HepG2 (cell line): ENCODE data around the gene SLC9C2. TPM values are rescaled to one million over a fixed set of nuclear protein-coding genes. Genes with fewer than 3 reads are reported as not detected.

Experiments used
- NR2C2 ChIP-seq: sonication (generic); formaldehyde crosslinking; IDR thresholded peaks from 2 replicates; pipeline ENCODE4 v1.4.0; 2020; ENCODE audit warnings: missing genetic modification reagents, mild to moderate bottlenecking, moderate library complexity, borderline replicate concordance
- SNAPC2 ChIP-seq: sonication (generic); formaldehyde crosslinking; IDR thresholded peaks from 2 replicates; pipeline ENCODE4 v1.8.1; 2022; ENCODE audit warnings: mild to moderate bottlenecking, missing genetic modification reagents
- ZNF101 ChIP-seq: sonication (generic); formaldehyde crosslinking; IDR thresholded peaks from 2 replicates; pipeline ENCODE4 v1.4.0; 2020; ENCODE audit warnings: mild to moderate bottlenecking, low read depth, missing genetic modification reagents, borderline replicate concordance
- ZNF496 ChIP-seq: sonication (generic); formaldehyde crosslinking; IDR thresholded peaks from 2 replicates; pipeline ENCODE4 v1.8.1; 2023; ENCODE audit warnings: mild to moderate bottlenecking, moderate library complexity, missing genetic modification reagents; ENCODE audit not compliant: insufficient replicate concordance
- polyA plus RNA-seq, 8 experiments: library from polyadenylated mRNA; depleted of rRNA in 3 of 8; stranded (reverse) in 7 of 8; unstranded in 1 of 8; fragments of >200 nt; fragmentation: Illumina TruSeq in 4 of 8; extraction: Trizol in 4 of 8; gene quantifications; 2 replicates each; pipeline versions ENCODE4 v1.2.1 to v1.2.3, GENCODE V29; 2011 to 2016; ENCODE audit warnings: low read depth in 4 of 8, missing spikeins in 1 of 8, mixed read lengths in 1 of 8; ENCODE audit not compliant: insufficient read depth in 1 of 8
- total RNA-seq, 5 experiments: library from RNA; depleted of rRNA; stranded (reverse); fragments of >200 nt; fragmentation: Illumina TruSeq; extraction: Trizol; gene quantifications; 2 replicates each; pipeline ENCODE4 v1.2.3, GENCODE V29; 2016; ENCODE audit warnings: low read depth in 1 of 5
- TF ChIP-seq, protein P1 (sequence below): sonication (generic); formaldehyde crosslinking; IDR thresholded peaks from 2 replicates; pipeline ENCODE4 v1.4.0; 2020; ENCODE audit warnings: missing genetic modification reagents
- TF ChIP-seq, protein P2 (sequence below): sonication (generic); formaldehyde crosslinking; IDR thresholded peaks from 2 replicates; pipeline ENCODE4 v1.4.0; 2020; ENCODE audit warnings: mild to moderate bottlenecking, missing genetic modification reagents
- TF ChIP-seq, protein P3 (sequence below): IDR thresholded peaks from 2 replicates; pipeline ENCODE4 v1.6.1; 2016; ENCODE audit warnings: missing compliant biosample characterization, missing genetic modification reagents, borderline replicate concordance
- TF ChIP-seq, protein P4 (sequence below): sonication (generic); formaldehyde crosslinking; IDR thresholded peaks from 2 replicates; pipeline ENCODE4 v1.4.0; 2020; ENCODE audit warnings: mild to moderate bottlenecking, missing genetic modification reagents
- TF ChIP-seq, protein P5 (sequence below): sonication (generic); formaldehyde crosslinking; IDR thresholded peaks from 2 replicates; pipeline ENCODE4 v1.5.0; 2020; ENCODE audit warnings: mild to moderate bottlenecking, missing genetic modification reagents
- TF ChIP-seq, protein P6 (sequence below): IDR thresholded peaks from 2 replicates; pipeline ENCODE4 v1.6.1; 2018; ENCODE audit warnings: missing genetic modification reagents, mild to moderate bottlenecking, missing compliant biosample characterization
- TF ChIP-seq, protein P7 (sequence below): IDR thresholded peaks from 2 replicates; pipeline ENCODE4 v1.6.1; 2016; ENCODE audit warnings: mild to moderate bottlenecking

Gene SLC9C2
- total and polyA plus RNA-seq, 2 of the 13 experiments (the other 11 are each of a cell fraction or from before 2014, with no cell fraction given) = 0.03 TPM; not detected in 1

DNA sequence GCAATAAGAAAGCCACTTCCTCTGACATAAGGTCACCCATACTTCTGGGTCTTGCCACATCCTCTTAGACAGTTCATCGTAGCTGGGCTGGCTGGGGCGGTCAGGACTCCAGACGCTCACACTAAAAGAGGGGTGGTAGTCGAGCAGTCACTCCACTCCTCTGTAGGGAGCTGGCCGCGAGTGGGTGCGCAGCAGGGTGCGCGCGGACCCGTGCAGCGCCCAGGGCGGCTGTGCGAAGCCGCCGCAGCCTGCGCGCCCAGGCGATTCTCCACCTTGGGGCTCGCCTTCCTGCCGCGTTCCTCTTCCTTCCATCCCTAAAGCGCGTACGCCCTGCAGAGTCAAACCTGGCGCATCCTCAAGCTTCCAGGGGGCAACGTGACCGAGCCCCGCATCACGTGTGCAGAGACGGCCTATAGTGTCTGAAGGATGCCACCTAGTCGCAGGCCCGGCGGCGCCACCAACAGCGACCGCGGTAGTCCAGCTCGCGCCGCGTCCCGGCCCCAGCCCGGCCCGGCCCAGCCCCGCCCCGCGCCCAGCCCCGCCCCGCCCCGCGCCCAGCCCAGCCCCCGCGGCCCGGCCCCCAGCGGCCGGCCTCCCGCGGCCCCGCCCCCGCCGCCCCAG is 126.1 kb downstream of the SLC9C2 start (continued):
- TF ChIP-seq, protein P1, sequence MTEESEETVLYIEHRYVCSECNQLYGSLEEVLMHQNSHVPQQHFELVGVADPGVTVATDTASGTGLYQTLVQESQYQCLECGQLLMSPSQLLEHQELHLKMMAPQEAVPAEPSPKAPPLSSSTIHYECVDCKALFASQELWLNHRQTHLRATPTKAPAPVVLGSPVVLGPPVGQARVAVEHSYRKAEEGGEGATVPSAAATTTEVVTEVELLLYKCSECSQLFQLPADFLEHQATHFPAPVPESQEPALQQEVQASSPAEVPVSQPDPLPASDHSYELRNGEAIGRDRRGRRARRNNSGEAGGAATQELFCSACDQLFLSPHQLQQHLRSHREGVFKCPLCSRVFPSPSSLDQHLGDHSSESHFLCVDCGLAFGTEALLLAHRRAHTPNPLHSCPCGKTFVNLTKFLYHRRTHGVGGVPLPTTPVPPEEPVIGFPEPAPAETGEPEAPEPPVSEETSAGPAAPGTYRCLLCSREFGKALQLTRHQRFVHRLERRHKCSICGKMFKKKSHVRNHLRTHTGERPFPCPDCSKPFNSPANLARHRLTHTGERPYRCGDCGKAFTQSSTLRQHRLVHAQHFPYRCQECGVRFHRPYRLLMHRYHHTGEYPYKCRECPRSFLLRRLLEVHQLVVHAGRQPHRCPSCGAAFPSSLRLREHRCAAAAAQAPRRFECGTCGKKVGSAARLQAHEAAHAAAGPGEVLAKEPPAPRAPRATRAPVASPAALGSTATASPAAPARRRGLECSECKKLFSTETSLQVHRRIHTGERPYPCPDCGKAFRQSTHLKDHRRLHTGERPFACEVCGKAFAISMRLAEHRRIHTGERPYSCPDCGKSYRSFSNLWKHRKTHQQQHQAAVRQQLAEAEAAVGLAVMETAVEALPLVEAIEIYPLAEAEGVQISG = no peak
- TF ChIP-seq ZNF496 (CRISPR knock-in tag) (no peak), SNAPC2 (CRISPR knock-in tag) (no peak; the same call in 1 of the 2 replicates), ZNF101 (CRISPR knock-in tag) (no peak), NR2C2 (CRISPR knock-in tag) (no peak)
- TF ChIP-seq, protein P2, sequence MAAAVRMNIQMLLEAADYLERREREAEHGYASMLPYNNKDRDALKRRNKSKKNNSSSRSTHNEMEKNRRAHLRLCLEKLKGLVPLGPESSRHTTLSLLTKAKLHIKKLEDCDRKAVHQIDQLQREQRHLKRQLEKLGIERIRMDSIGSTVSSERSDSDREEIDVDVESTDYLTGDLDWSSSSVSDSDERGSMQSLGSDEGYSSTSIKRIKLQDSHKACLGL (CRISPR knock-in tag) = no peak; the same call in 1 of the 2 replicates
- TF ChIP-seq, protein P3, sequence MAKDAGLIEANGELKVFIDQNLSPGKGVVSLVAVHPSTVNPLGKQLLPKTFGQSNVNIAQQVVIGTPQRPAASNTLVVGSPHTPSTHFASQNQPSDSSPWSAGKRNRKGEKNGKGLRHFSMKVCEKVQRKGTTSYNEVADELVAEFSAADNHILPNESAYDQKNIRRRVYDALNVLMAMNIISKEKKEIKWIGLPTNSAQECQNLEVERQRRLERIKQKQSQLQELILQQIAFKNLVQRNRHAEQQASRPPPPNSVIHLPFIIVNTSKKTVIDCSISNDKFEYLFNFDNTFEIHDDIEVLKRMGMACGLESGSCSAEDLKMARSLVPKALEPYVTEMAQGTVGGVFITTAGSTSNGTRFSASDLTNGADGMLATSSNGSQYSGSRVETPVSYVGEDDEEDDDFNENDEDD (CRISPR knock-in tag) = peak; percentile 72; the same call in 1 of the 2 replicates
- TF ChIP-seq, protein P4, sequence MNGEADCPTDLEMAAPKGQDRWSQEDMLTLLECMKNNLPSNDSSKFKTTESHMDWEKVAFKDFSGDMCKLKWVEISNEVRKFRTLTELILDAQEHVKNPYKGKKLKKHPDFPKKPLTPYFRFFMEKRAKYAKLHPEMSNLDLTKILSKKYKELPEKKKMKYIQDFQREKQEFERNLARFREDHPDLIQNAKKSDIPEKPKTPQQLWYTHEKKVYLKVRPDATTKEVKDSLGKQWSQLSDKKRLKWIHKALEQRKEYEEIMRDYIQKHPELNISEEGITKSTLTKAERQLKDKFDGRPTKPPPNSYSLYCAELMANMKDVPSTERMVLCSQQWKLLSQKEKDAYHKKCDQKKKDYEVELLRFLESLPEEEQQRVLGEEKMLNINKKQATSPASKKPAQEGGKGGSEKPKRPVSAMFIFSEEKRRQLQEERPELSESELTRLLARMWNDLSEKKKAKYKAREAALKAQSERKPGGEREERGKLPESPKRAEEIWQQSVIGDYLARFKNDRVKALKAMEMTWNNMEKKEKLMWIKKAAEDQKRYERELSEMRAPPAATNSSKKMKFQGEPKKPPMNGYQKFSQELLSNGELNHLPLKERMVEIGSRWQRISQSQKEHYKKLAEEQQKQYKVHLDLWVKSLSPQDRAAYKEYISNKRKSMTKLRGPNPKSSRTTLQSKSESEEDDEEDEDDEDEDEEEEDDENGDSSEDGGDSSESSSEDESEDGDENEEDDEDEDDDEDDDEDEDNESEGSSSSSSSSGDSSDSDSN (CRISPR knock-in tag) = no peak
- TF ChIP-seq, protein P5, sequence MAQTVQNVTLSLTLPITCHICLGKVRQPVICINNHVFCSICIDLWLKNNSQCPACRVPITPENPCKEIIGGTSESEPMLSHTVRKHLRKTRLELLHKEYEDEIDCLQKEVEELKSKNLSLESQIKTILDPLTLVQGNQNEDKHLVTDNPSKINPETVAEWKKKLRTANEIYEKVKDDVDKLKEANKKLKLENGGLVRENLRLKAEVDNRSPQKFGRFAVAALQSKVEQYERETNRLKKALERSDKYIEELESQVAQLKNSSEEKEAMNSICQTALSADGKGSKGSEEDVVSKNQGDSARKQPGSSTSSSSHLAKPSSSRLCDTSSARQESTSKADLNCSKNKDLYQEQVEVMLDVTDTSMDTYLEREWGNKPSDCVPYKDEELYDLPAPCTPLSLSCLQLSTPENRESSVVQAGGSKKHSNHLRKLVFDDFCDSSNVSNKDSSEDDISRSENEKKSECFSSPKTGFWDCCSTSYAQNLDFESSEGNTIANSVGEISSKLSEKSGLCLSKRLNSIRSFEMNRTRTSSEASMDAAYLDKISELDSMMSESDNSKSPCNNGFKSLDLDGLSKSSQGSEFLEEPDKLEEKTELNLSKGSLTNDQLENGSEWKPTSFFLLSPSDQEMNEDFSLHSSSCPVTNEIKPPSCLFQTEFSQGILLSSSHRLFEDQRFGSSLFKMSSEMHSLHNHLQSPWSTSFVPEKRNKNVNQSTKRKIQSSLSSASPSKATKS = no peak
- TF ChIP-seq, protein P6, sequence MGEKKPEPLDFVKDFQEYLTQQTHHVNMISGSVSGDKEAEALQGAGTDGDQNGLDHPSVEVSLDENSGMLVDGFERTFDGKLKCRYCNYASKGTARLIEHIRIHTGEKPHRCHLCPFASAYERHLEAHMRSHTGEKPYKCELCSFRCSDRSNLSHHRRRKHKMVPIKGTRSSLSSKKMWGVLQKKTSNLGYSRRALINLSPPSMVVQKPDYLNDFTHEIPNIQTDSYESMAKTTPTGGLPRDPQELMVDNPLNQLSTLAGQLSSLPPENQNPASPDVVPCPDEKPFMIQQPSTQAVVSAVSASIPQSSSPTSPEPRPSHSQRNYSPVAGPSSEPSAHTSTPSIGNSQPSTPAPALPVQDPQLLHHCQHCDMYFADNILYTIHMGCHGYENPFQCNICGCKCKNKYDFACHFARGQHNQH = no peak
- TF ChIP-seq, protein P7, sequence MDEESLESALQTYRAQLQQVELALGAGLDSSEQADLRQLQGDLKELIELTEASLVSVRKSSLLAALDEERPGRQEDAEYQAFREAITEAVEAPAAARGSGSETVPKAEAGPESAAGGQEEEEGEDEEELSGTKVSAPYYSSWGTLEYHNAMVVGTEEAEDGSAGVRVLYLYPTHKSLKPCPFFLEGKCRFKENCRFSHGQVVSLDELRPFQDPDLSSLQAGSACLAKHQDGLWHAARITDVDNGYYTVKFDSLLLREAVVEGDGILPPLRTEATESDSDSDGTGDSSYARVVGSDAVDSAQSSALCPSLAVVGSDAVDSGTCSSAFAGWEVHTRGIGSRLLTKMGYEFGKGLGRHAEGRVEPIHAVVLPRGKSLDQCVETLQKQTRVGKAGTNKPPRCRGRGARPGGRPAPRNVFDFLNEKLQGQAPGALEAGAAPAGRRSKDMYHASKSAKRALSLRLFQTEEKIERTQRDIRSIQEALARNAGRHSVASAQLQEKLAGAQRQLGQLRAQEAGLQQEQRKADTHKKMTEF (CRISPR knock-in tag) = no peak; the same call in 1 of the 2 replicates
